OCI-LY7 (cell line): ENCODE measurements around the gene PPIH. TPM values are rescaled to one million over a fixed set of nuclear protein-coding genes. Genes with fewer than 3 reads are reported as not detected.
A peak's percentile ranks its signal among the peaks of the same experiment; 100 is the strongest.

Experiments used
- Bru-seq: library from RNA; stranded (reverse); fragments of 400-500 nt; gene quantifications from one replicate; lab custom pipeline; 2021; lab: Mats Ljungman, UMichigan
- BruChase-seq, 2 experiments: library from RNA; stranded (reverse); fragments of 400-500 nt; gene quantifications; one replicate each; lab custom pipeline; 2021; lab: Mats Ljungman, UMichigan
- BruUV-seq: library from RNA; stranded (reverse); fragments of 400-500 nt; replicated peaks from 2 replicates; lab custom pipeline; 2021; lab: Mats Ljungman, UMichigan
- CTCF ChIA-PET: fragments of 300-600 bp; sonication (Branson Sonifier 250); formaldehyde crosslinking; loops from one replicate; lab custom pipeline; 2022; ENCODE audit warnings: antibody characterized with exemption; ENCODE audit not compliant: unreplicated experiment; lab: Charles Lee
- POLR2A ChIA-PET: fragments of 300-600 bp; sonication (Branson Sonifier 250); formaldehyde crosslinking; loops from one replicate; lab custom pipeline; 2022; ENCODE audit warnings: antibody characterized with exemption; lab: Charles Lee
- DNase-seq: peaks from one replicate; pipeline ENCODE4 v3.0.0-alpha.2; 2015; ENCODE audit warnings: low spot score
- H2AFZ ChIP-seq: fragments of 200-600 bp; sonication (generic), shearing (Covaris generic); 2 replicates; pipeline ENCODE4 v1.6.1; 2014; ENCODE audit warnings: mild to moderate bottlenecking, antibody characterized with exemption, low read length, moderate library complexity
- H3K27ac ChIP-seq: fragments of 200-600 bp; sonication (generic); 2 replicates; pipeline ENCODE4 v1.5.1; 2014; ENCODE audit warnings: mixed run types, low read depth, mild to moderate bottlenecking, moderate library complexity, low read length, inconsistent platforms; ENCODE audit not compliant: poor library complexity, severe bottlenecking
- H3K36me3 ChIP-seq: fragments of 200-600 bp; sonication (generic); 2 replicates; pipeline ENCODE4 v1.6.1; 2014; ENCODE audit warnings: mild to moderate bottlenecking, antibody characterized with exemption, low read length, moderate library complexity, mixed read lengths; ENCODE audit not compliant: insufficient read depth
- H3K4me1 ChIP-seq: fragments of 200-600 bp; sonication (generic); 2 replicates; pipeline ENCODE4 v1.5.1; 2014; ENCODE audit warnings: mild to moderate bottlenecking, low read length; ENCODE audit not compliant: insufficient read depth, poor library complexity, severe bottlenecking
- H3K4me2 ChIP-seq: fragments of 200-600 bp; sonication (generic); 2 replicates; pipeline ENCODE4 v1.6.1; 2014; ENCODE audit warnings: mild to moderate bottlenecking, low read length
- H3K4me3 ChIP-seq: fragments of 200-600 bp; sonication (generic); 2 replicates; pipeline ENCODE4 v1.5.1; 2014; ENCODE audit warnings: mild to moderate bottlenecking, low read depth, low read length; ENCODE audit not compliant: poor library complexity, severe bottlenecking
- H3K79me2 ChIP-seq: fragments of 200-600 bp; sonication (generic); 2 replicates; pipeline ENCODE4 v1.6.1; 2016; ENCODE audit warnings: low read depth, mild to moderate bottlenecking, low read length, moderate library complexity, mixed read lengths; ENCODE audit not compliant: insufficient read depth
- H3K9me2 ChIP-seq: fragments of 200-600 bp; sonication (generic); 2 replicates; pipeline ENCODE4 v1.6.1; 2016; ENCODE audit warnings: mild to moderate bottlenecking, low read length, mixed read lengths; ENCODE audit not compliant: insufficient read depth
- H3K9me3 ChIP-seq: fragments of 200-600 bp; sonication (generic); 2 replicates; pipeline ENCODE4 v1.6.1; 2014; ENCODE audit warnings: mild to moderate bottlenecking, mixed run types, low read length, mixed read lengths
- H4K20me1 ChIP-seq: fragments of 200-600 bp; sonication (generic); 2 replicates; pipeline ENCODE4 v1.6.1; 2014; ENCODE audit warnings: mild to moderate bottlenecking, antibody characterized with exemption, low read length, moderate library complexity, mixed read lengths; ENCODE audit not compliant: insufficient read depth
- CTCF ChIP-seq: fragments of 200-600 bp; sonication (generic); conservative IDR thresholded peaks from 2 replicates; pipeline ENCODE4 v1.5.1; 2014; ENCODE audit warnings: mild to moderate bottlenecking, antibody characterized with exemption, low read length, moderate library complexity, mixed read lengths
- EZH2phosphoT487 ChIP-seq: fragments of 200-600 bp; sonication (generic); IDR thresholded peaks from 2 replicates; pipeline ENCODE4 v1.6.1; 2018; ENCODE audit warnings: low read depth, borderline replicate concordance, mild to moderate bottlenecking, mixed run types, antibody characterized with exemption, low read length, moderate library complexity, mixed read lengths
- intact Hi-C: fragments of 100-400 bp; cut with micrococcal nuclease; formaldehyde crosslinking; loops from one replicate; pipeline ENCODE4 v1.10.0; 2022; ENCODE audit not compliant: unreplicated experiment
- long read RNA-seq: library from polyadenylated mRNA; stranded (forward); transcript quantifications from one replicate; pipeline ENCODE4 v2.0.0, GENCODE V29; 2022
- total RNA-seq, 2 experiments: library from RNA; depleted of rRNA in 1 of 2; stranded (reverse); fragments of >200 nt in 1 of 2; shearing (Covaris generic) in 1 of 2; gene quantifications; 2 replicates each; pipeline ENCODE4 v1.2.3, GENCODE V29; 2014 to 2022

Gene PPIH
- total RNA-seq (2014; rRNA removed; shearing (Covaris generic)) (74.4 and 95.7 TPM in 2 replicates), total RNA-seq (2022) (81.3 and 100 TPM in 2 replicates), Bru-seq, nascent RNA (percentile 88 among the genes with signal in this experiment), BruChase-seq, experiment 1, labeled RNA remaining after a 6-hour chase (percentile 88 among the genes with signal in this experiment), BruChase-seq, experiment 2, labeled RNA remaining after a 2-hour chase (percentile 86 among the genes with signal in this experiment)
- long read RNA-seq, transcript PPIH-201 (10 exons, 752 nt), result major isoform, 21 of 56 reads
- long read RNA-seq, partial matches to known transcripts, result 16 of 56 reads
- long read RNA-seq, other reads (novel, unspliced or antisense), result 16 of 56 reads

DNA sequence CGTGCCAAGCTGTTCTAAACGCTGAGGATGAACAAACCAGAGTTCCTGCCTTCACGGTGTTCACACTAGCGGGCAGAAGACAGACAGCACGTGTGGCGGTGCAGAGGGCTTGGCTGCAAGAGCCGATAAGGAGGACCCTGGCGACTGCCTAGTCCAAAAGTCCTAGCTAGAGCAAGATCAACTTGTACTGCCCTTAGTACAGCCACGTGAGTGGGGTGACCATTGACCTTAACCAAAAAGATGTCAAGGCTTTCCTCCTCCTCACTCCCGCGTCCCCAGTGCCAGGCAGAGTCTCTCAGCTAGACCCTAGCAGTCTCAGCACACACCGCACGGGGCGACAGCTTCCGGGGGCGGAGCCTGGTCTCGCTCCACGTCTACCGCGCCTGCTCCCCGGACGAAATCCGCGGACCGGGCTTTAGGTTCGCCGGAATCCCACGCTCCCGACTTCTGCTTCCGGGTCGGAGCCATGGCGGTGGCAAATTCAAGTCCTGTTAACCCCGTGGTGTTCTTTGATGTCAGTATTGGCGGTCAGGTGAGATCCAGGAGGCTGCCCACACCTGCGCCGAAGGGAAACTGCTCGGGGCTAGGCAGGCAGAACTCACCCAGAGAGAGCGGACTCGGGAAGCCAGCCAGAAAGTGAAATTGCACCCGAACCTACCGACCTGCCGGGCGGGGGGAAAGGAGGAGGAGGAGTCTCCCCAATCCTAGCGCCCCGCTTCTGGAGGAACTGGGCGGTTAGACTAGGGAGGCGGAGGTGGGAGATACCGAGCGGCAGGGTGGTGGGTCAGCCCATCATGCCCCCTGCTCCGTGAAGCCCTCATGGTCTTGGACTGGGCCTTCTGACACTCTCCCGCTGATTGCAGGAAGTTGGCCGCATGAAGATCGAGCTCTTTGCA is at the start of gene PPIH:
Gene PPIH (plus strand): TSS at position 443 of the 896 bp plus-strand sequence. CDS start 24 bp downstream, at position 467.
- BruUV-seq, result TSS peak; percentile 64
- peaks cover 41% of the 10 kb centered on the region for H3K36me3 ChIP-seq
- intact Hi-C loops, result loop anchor here (1.0 kb wide), 2 partner anchors 25 to 109 kb away; partner anchors contain the start of genes C1orf50 and P3H1
- POLR2A ChIA-PET, result interaction anchor here (0.8 to 2.5 kb wide), 6 partner anchors 10 to 319 kb away, joined by 3 to 8 read pairs (median 4); partner anchors contain the start of genes C1orf50, P3H1 and YBX1
- peaks cover 28% of the 10 kb centered on the region for H3K4me1 ChIP-seq
- TF ChIP-seq EZH2phosphoT487 (no peak), CTCF (0 out of 2 replicates have a peak, but pooled peaks have one; percentile 18)
- H3K4me3 ChIP-seq, result peak within 1 kb of the TSS; percentile 87
- no peaks in the 10 kb centered on the region for H3K9me3 ChIP-seq
- H3K9me2 ChIP-seq, result no peaks in the 10 kb centered on the region
- DNase-seq, result peak; percentile 95
- H3K27ac ChIP-seq, result peak within 1 kb of the TSS; percentile 56
- peaks cover 44% of the 10 kb centered on the region for H3K79me2 ChIP-seq
- peaks cover 9% of the 10 kb centered on the region; the same call in 1 of the 2 replicates for H4K20me1 ChIP-seq
- H3K4me2 ChIP-seq, result peak within 1 kb of the TSS; percentile 95
- CTCF ChIA-PET, result interaction anchor here (0.5 kb wide), 1 partner anchor 499 kb away, joined by 9 read pairs; no protein-coding TSS in a partner anchor
- H2AFZ ChIP-seq, result peak within 1 kb of the TSS; percentile 63; the same call in 1 of the 2 replicates

DNA sequence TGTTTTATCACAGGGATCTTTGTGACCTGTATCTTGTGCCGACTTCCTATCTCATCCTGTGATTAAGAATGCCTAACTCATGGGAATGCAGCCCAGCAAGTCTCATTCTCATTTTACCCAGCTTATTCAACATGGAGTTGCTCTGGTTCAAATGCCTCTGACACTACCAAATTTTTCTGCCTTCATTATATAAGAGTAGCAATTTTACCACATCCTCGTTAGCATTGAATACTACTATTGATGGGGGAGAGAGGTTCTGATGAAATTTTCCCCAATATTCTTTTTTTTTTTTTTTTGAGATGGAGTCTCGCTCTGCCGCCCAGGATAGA is 44.5 kb upstream of the PPIH start:
- 0 out of 2 replicates have a peak, but pooled peaks cover 5% of the 10 kb centered on the region for H3K9me3 ChIP-seq
- no peak for DNase-seq
- no peaks in the 10 kb centered on the region for H4K20me1 ChIP-seq
- BruUV-seq, result no TSS peak
- no peaks in the 10 kb centered on the region for H3K9me2 ChIP-seq
- no peak overlapping the region for H3K4me3 ChIP-seq
- POLR2A ChIA-PET, result interaction anchor here (0.6 kb wide), 1 partner anchor 106 kb away, joined by 3 read pairs; no protein-coding TSS in a partner anchor
- H3K27ac ChIP-seq, result no peak overlapping the region
- H2AFZ ChIP-seq, result no peak overlapping the region
- intact Hi-C loops, result no loop called here
- H3K4me2 ChIP-seq, result no peak overlapping the region
- TF ChIP-seq CTCF (no peak), EZH2phosphoT487 (no peak)
- H3K4me1 ChIP-seq, result no peaks in the 10 kb centered on the region
- H3K36me3 ChIP-seq, result no peaks in the 10 kb centered on the region
- H3K79me2 ChIP-seq, result no peaks in the 10 kb centered on the region
- CTCF ChIA-PET, result no interaction called here
